NT2/D1 (cell line): ENCODE data around the gene SP2.

Source experiments
- SUZ12 ChIP-seq: IDR thresholded peaks from 2 replicates; pipeline ENCODE4 v1.6.1; 2011; ENCODE audit not compliant: insufficient read length, insufficient read depth; ENCODE audit errors: extremely low read depth
- YY1 ChIP-seq: IDR thresholded peaks from 2 replicates; pipeline ENCODE4 v1.6.1; 2011; ENCODE audit not compliant: insufficient read length, insufficient read depth
- ZNF274 ChIP-seq: IDR thresholded peaks from 2 replicates; pipeline ENCODE4 v1.6.1; 2011; ENCODE audit warnings: mild to moderate bottlenecking, low read depth, low read length

GRCh38 chr17:47915776-47916398, 19.9 kb downstream of the SP2 start:
- TF ChIP-seq YY1 (no peak), ZNF274 (no peak), SUZ12 (no peak)
